Measurements from ENCODE around the gene GRAP2.

The GRAP2 gene

GRCh38 chr22:40021401-40022000 lies 120.6 kb downstream of the GRAP2 start:
- no peak for DNase-seq

DNA sequence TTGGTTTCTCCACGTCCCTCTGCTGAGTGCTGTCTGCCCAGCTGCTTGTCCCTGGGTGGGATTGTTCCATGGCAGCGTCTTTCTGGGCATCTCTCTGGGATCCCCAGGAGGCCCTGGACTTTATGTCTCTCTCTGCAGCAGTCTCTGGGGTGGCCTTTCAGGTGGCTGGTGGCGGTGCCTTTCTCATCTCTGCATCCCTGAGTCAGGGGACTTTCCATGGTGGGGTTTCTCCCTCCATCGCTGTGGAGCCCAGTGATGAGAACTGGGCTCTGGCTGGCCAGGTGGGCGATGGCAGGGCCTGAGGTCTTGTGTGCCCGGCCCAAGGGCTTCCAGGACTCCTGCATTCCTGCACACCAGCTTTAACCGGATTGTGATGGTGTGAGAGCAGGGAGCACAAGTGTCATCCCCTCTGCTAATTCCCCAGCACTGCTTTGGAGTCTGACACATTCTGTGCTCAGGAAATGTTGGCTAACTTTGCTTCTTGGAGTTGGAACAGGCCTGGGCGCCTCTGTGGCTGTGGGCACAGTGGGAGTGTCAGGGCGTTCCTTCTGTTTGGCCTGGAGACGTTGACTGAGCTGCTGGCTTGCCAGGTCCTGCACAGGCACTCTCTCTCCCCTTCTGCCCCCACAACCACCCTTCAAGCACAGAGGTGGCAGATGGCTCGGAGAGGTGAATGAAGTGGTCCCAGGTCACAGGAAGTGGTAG lies 121.8 kb downstream of the GRAP2 start:
- DNase-seq = no peak
